Measurements from ENCODE around the gene RHEBL1.

- TF ChIP-seq TAF1 (IDR thresholded peaks at IDR 0.05; ENCODE audit: borderline replicate concordance, insufficient read depth, low read length) (no peak), REST (IDR thresholded peaks at IDR 0.05; ENCODE audit: insufficient read depth in 1 of 2, low read depth in 2 of 2, low read length in 2 of 2) (no peak), POLR2AphosphoS5 (IDR thresholded peaks at IDR 0.05; ENCODE audit: low read depth, low read length) (no peak), FOXP2 (optimal IDR thresholded peaks at IDR 0.05; ENCODE audit: borderline replicate concordance, extremely low read depth, extremely low read length, insufficient read depth) (no peak)
These were observed 48.4 kb downstream of the RHEBL1 start for GRCh38 chr12:49021292-49021915.

Data from PFSK-1 (cell line).